HepG2 (cell line): ENCODE data around the gene COPS7A. TPM values are rescaled to one million over a fixed set of nuclear protein-coding genes. Genes with fewer than 3 reads are reported as not detected.
A peak's percentile ranks its signal among the peaks of the same experiment; 100 is the strongest.

ENCODE experiments used
- GATAD2A ChIP-seq: IDR thresholded peaks from 2 replicates; pipeline ENCODE4 v1.6.1; 2016
- KDM6A ChIP-seq: IDR thresholded peaks from 2 replicates; pipeline ENCODE4 v1.6.1; 2016; ENCODE audit warnings: low read depth
- NR2F6 ChIP-seq, 2 experiments: IDR thresholded peaks; 2 replicates each; pipeline ENCODE4 v1.6.1; 2016; ENCODE audit warnings: antibody characterized with exemption in 1 of 2, mild to moderate bottlenecking in 1 of 2
- PRPF4 ChIP-seq: fragments of 200-400 bp; formaldehyde crosslinking; IDR thresholded peaks from 2 replicates; pipeline ENCODE4 v1.6.1; 2016; ENCODE audit warnings: low read length, low read depth; ENCODE audit not compliant: poor library complexity, severe bottlenecking
- SIN3A ChIP-seq: IDR thresholded peaks from 2 replicates; pipeline ENCODE4 v1.6.1; 2011; ENCODE audit warnings: low read depth, mild to moderate bottlenecking, control low read depth, low read length, borderline replicate concordance
- TEAD3 ChIP-seq: optimal IDR thresholded peaks from 2 replicates; pipeline ENCODE3; 2016; ENCODE audit warnings: borderline replicate concordance
- ZNF33A ChIP-seq: sonication (generic); formaldehyde crosslinking; IDR thresholded peaks from 2 replicates; pipeline ENCODE4 v1.5.1; 2020; ENCODE audit warnings: missing genetic modification reagents, mild to moderate bottlenecking, moderate library complexity, borderline replicate concordance
- ZNF382 ChIP-seq: sonication (generic); formaldehyde crosslinking; IDR thresholded peaks from 2 replicates; pipeline ENCODE4 v1.5.0; 2020; ENCODE audit warnings: missing genetic modification reagents, mild to moderate bottlenecking, borderline replicate concordance
- ZNF772 ChIP-seq: sonication (generic); formaldehyde crosslinking; IDR thresholded peaks from 2 replicates; pipeline ENCODE4 v1.5.0; 2020; ENCODE audit warnings: mild to moderate bottlenecking, missing genetic modification reagents
- ZNF788 ChIP-seq: sonication (generic); formaldehyde crosslinking; IDR thresholded peaks from 2 replicates; pipeline ENCODE4 v1.5.0; 2020; ENCODE audit warnings: mild to moderate bottlenecking, missing genetic modification reagents, borderline replicate concordance
- polyA plus RNA-seq, 8 experiments: library from polyadenylated mRNA; depleted of rRNA in 3 of 8; stranded (reverse) in 7 of 8; unstranded in 1 of 8; fragments of >200 nt; fragmentation: Illumina TruSeq in 4 of 8; extraction: Trizol in 4 of 8; gene quantifications; 2 replicates each; pipeline versions ENCODE4 v1.2.1 to v1.2.3, GENCODE V29; 2011 to 2016; ENCODE audit warnings: low read depth in 4 of 8, missing spikeins in 1 of 8, mixed read lengths in 1 of 8; ENCODE audit not compliant: insufficient read depth in 1 of 8
- total RNA-seq, 5 experiments: library from RNA; depleted of rRNA; stranded (reverse); fragments of >200 nt; fragmentation: Illumina TruSeq; extraction: Trizol; gene quantifications; 2 replicates each; pipeline ENCODE4 v1.2.3, GENCODE V29; 2016; ENCODE audit warnings: low read depth in 1 of 5
- TF ChIP-seq, protein P1 (sequence below), 2 experiments: fragments of 450-650 bp in 1 of 2; sonication (generic) in 1 of 2; formaldehyde crosslinking in 1 of 2; IDR thresholded peaks; 2 replicates each; pipeline versions ENCODE4 v1.6.1 to v1.8.0; 2016 to 2022; ENCODE audit warnings: antibody characterized with exemption in 1 of 2, mild to moderate bottlenecking in 1 of 2, missing genetic modification reagents in 1 of 2
- TF ChIP-seq, protein P2 (sequence below): sonication (generic); formaldehyde crosslinking; IDR thresholded peaks from 2 replicates; pipeline ENCODE4 v1.4.0; 2020; ENCODE audit warnings: missing genetic modification reagents, mild to moderate bottlenecking, borderline replicate concordance
- TF ChIP-seq, protein P3 (sequence below): sonication (generic); formaldehyde crosslinking; IDR thresholded peaks from 2 replicates; pipeline ENCODE4 v1.5.1; 2020; ENCODE audit warnings: missing genetic modification reagents, mild to moderate bottlenecking, borderline replicate concordance

COPS7A gene
- total and polyA plus RNA-seq, 2 of the 13 experiments (the other 11 are each of a cell fraction or from before 2014, with no cell fraction given): 40.0 to 73.6 TPM

DNA sequence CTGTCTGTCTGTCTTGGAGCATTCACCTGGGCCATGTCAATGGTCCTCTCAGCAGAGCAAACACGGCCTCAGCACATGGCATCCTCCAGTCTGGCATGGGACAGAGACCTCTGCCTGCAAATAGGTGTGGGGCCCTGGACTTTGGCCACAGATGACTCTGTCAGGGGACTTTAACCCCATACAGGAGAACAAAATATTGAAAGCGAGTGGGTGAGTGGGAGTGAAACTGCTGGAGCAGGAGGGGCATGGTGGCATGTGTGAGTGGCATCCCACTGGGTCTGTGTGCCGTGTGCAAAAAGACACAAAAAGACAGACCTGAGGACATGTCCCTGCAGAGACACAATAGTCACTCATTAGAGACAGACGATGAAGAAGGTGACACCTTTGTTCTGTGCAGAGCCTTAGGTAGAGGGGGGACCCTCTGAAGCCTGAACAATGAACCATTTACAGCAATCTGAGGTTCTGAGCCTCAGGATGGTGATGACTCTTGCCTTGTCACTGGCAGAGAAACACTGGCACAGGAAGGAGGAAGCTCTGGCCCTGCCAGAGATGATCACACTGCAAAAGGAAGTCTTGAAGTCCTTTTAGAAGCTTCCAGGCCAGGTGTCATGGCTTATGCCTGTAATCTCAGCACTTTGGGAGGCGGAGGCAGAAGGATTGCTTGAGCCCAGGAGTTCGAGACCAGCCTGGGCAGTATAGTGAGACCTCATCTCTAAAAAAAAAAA is 56.0 kb downstream of the COPS7A start (continued):
- TF ChIP-seq, protein P1, sequence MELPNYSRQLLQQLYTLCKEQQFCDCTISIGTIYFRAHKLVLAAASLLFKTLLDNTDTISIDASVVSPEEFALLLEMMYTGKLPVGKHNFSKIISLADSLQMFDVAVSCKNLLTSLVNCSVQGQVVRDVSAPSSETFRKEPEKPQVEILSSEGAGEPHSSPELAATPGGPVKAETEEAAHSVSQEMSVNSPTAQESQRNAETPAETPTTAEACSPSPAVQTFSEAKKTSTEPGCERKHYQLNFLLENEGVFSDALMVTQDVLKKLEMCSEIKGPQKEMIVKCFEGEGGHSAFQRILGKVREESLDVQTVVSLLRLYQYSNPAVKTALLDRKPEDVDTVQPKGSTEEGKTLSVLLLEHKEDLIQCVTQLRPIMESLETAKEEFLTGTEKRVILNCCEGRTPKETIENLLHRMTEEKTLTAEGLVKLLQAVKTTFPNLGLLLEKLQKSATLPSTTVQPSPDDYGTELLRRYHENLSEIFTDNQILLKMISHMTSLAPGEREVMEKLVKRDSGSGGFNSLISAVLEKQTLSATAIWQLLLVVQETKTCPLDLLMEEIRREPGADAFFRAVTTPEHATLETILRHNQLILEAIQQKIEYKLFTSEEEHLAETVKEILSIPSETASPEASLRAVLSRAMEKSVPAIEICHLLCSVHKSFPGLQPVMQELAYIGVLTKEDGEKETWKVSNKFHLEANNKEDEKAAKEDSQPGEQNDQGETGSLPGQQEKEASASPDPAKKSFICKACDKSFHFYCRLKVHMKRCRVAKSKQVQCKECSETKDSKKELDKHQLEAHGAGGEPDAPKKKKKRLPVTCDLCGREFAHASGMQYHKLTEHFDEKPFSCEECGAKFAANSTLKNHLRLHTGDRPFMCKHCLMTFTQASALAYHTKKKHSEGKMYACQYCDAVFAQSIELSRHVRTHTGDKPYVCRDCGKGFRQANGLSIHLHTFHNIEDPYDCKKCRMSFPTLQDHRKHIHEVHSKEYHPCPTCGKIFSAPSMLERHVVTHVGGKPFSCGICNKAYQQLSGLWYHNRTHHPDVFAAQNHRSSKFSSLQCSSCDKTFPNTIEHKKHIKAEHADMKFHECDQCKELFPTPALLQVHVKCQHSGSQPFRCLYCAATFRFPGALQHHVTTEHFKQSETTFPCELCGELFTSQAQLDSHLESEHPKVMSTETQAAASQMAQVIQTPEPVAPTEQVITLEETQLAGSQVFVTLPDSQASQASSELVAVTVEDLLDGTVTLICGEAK (IDR thresholded peaks at IDR 0.05): no peak
- TF ChIP-seq, protein P1 (CRISPR knock-in tag; IDR thresholded peaks at IDR 0.05): peak; percentile 57; the same call in 1 of the 2 replicates
- 0 out of 2 replicates have a peak, but pooled peaks have one; percentile 33 for TF ChIP-seq SIN3A
- 0 out of 2 replicates have a peak, but pooled peaks have one; percentile 51 for TF ChIP-seq ZNF788 (CRISPR knock-in tag)
- TF ChIP-seq PRPF4: no peak
- no peak for TF ChIP-seq ZNF382 (CRISPR knock-in tag)
- 0 out of 2 replicates have a peak, but pooled peaks have one; percentile 30 for TF ChIP-seq KDM6A
- peak; percentile 22 for TF ChIP-seq TEAD3 (CRISPR knock-in tag)
- no peak for TF ChIP-seq ZNF33A (CRISPR knock-in tag)
- TF ChIP-seq, protein P2, sequence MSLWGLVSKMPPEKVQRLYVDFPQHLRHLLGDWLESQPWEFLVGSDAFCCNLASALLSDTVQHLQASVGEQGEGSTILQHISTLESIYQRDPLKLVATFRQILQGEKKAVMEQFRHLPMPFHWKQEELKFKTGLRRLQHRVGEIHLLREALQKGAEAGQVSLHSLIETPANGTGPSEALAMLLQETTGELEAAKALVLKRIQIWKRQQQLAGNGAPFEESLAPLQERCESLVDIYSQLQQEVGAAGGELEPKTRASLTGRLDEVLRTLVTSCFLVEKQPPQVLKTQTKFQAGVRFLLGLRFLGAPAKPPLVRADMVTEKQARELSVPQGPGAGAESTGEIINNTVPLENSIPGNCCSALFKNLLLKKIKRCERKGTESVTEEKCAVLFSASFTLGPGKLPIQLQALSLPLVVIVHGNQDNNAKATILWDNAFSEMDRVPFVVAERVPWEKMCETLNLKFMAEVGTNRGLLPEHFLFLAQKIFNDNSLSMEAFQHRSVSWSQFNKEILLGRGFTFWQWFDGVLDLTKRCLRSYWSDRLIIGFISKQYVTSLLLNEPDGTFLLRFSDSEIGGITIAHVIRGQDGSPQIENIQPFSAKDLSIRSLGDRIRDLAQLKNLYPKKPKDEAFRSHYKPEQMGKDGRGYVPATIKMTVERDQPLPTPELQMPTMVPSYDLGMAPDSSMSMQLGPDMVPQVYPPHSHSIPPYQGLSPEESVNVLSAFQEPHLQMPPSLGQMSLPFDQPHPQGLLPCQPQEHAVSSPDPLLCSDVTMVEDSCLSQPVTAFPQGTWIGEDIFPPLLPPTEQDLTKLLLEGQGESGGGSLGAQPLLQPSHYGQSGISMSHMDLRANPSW (CRISPR knock-in tag): no peak
- TF ChIP-seq NR2F6 (IDR thresholded peaks at IDR 0.05): no peak
- TF ChIP-seq NR2F6 (CRISPR knock-in tag; IDR thresholded peaks at IDR 0.05): peak; percentile 32; the same call in 1 of the 2 replicates
- TF ChIP-seq, protein P3, sequence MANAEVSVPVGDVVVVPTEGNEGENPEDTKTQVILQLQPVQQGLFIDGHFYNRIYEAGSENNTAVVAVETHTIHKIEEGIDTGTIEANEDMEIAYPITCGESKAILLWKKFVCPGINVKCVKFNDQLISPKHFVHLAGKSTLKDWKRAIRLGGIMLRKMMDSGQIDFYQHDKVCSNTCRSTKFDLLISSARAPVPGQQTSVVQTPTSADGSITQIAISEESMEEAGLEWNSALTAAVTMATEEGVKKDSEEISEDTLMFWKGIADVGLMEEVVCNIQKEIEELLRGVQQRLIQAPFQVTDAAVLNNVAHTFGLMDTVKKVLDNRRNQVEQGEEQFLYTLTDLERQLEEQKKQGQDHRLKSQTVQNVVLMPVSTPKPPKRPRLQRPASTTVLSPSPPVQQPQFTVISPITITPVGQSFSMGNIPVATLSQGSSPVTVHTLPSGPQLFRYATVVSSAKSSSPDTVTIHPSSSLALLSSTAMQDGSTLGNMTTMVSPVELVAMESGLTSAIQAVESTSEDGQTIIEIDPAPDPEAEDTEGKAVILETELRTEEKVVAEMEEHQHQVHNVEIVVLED (CRISPR knock-in tag): no peak
- TF ChIP-seq ZNF772 (CRISPR knock-in tag): peak; percentile 40; the same call in 1 of the 2 replicates
- TF ChIP-seq GATAD2A (CRISPR knock-in tag): peak; percentile 38; the same call in 1 of the 2 replicates
